K562 (cell line): Measurements from ENCODE around the gene GAPDH. TPM values are rescaled to one million over a fixed set of nuclear protein-coding genes. Genes with fewer than 3 reads are reported as not detected.
A peak's percentile ranks its signal among the peaks of the same experiment; 100 is the strongest.

Source experiments
- BRCA1 ChIP-seq, 2 experiments: fragments of 450-650 bp in 1 of 2; sonication (generic) in 1 of 2; formaldehyde crosslinking in 1 of 2; IDR thresholded peaks; 2 replicates each; pipeline versions ENCODE4 v1.5.0 to v1.6.1; 2017 to 2020; ENCODE audit warnings: mild to moderate bottlenecking in 1 of 2, missing genetic modification reagents in 1 of 2
- CC2D1A ChIP-seq: fragments of 450-650 bp; IDR thresholded peaks from 2 replicates; pipeline ENCODE4 v1.6.1; 2017; ENCODE audit warnings: mild to moderate bottlenecking
- CCNT2 ChIP-seq: IDR thresholded peaks from 2 replicates; pipeline ENCODE4 v1.6.1; 2011; ENCODE audit warnings: borderline replicate concordance, low read depth, mild to moderate bottlenecking, moderate library complexity, mixed read lengths, low read length; ENCODE audit not compliant: insufficient read length; ENCODE audit errors: extremely low read depth
- CREB5 ChIP-seq: fragments of 250-450 bp; sonication (Bioruptor Pico); IDR thresholded peaks from 2 replicates; pipeline ENCODE4 v1.5.0; 2020; ENCODE audit warnings: mild to moderate bottlenecking
- CTCFL ChIP-seq: IDR thresholded peaks from 2 replicates; pipeline ENCODE4 v1.6.1; 2011; ENCODE audit warnings: borderline replicate concordance, low read depth, mild to moderate bottlenecking, moderate library complexity, low read length; ENCODE audit not compliant: insufficient read depth, poor library complexity, severe bottlenecking
- CXXC5 ChIP-seq: fragments of 250-450 bp; sonication (Bioruptor Pico); IDR thresholded peaks from 2 replicates; pipeline ENCODE4 v1.8.0; 2022; ENCODE audit warnings: inconsistent platforms, mild to moderate bottlenecking, moderate library complexity
- FOXK2 ChIP-seq, 2 experiments: fragments of 450-650 bp; IDR thresholded peaks in 1 of 2; conservative IDR thresholded peaks in 1 of 2; 2 replicates each; pipeline ENCODE4 v1.6.1; 2016; ENCODE audit warnings: low read depth in 2 of 2, mild to moderate bottlenecking in 1 of 2
- NCOA6 ChIP-seq: fragments of 450-650 bp; IDR thresholded peaks from 2 replicates; pipeline ENCODE4 v1.6.1; 2017; ENCODE audit warnings: mild to moderate bottlenecking
- NR1H2 ChIP-seq: sonication (generic); formaldehyde crosslinking; IDR thresholded peaks from 2 replicates; pipeline ENCODE4 v1.4.0; 2020; ENCODE audit warnings: mild to moderate bottlenecking, missing genetic modification reagents
- POLR2G ChIP-seq: fragments of 200-400 bp; formaldehyde crosslinking; IDR thresholded peaks from 2 replicates; pipeline ENCODE4 v1.6.1; 2017; ENCODE audit warnings: low read depth, mild to moderate bottlenecking, antibody characterized with exemption, low read length, moderate library complexity
- POU5F1 ChIP-seq: fragments of 150-350 bp; IDR thresholded peaks from 2 replicates; pipeline ENCODE4 v1.6.1; 2014; ENCODE audit warnings: borderline replicate concordance, low read length, low read depth, mild to moderate bottlenecking; ENCODE audit not compliant: partially characterized antibody
- TFAP4 ChIP-seq: sonication (generic); formaldehyde crosslinking; IDR thresholded peaks from 2 replicates; pipeline ENCODE4 v1.8.0; 2022; ENCODE audit warnings: missing genetic modification reagents, mild to moderate bottlenecking, moderate library complexity, borderline replicate concordance
- TRIM25 ChIP-seq: fragments of 450-650 bp; IDR thresholded peaks from 2 replicates; pipeline ENCODE4 v1.7.0; 2016; ENCODE audit warnings: borderline replicate concordance
- WHSC1 ChIP-seq: IDR thresholded peaks from one replicate; pipeline ENCODE4 v1.6.1; 2012; ENCODE audit warnings: low read length, control low read depth, inconsistent platforms
- ZFX ChIP-seq: sonication (generic); formaldehyde crosslinking; IDR thresholded peaks from 2 replicates; pipeline ENCODE4 v1.8.0; 2022; ENCODE audit warnings: mild to moderate bottlenecking, missing genetic modification reagents, moderate library complexity
- ZKSCAN8 ChIP-seq: fragments of 200-800 bp; sonication (Bioruptor generic); IDR thresholded peaks from 2 replicates; pipeline ENCODE4 v1.6.1; 2016; ENCODE audit warnings: missing genetic modification characterization, missing compliant biosample characterization
- ZNF431 ChIP-seq: sonication (generic); formaldehyde crosslinking; IDR thresholded peaks from 2 replicates; pipeline ENCODE4 v1.8.0; 2022; ENCODE audit warnings: mild to moderate bottlenecking, missing genetic modification reagents
- ZNF77 ChIP-seq: fragments of 250-450 bp; sonication (Bioruptor Pico); IDR thresholded peaks from 2 replicates; pipeline ENCODE4 v1.5.0; 2020
- polyA plus RNA-seq, 8 experiments: library from polyadenylated mRNA; depleted of rRNA in 4 of 8; stranded (reverse) in 5 of 8; unstranded in 3 of 8; fragments of >200 nt; fragmentation: Nextera tagmentation in 2 of 8; fragmentation: Illumina TruSeq in 1 of 8; extraction: Ambion mirVana in 2 of 8; extraction: Trizol in 1 of 8; gene quantifications; 2 replicates each; pipeline versions ENCODE4 v1.2.1 to v1.2.3, GENCODE V29; 2011 to 2014; ENCODE audit warnings: inconsistent platforms in 1 of 8, missing spikeins in 1 of 8
- total RNA-seq, 7 experiments: library from RNA; depleted of rRNA in 6 of 7; stranded (reverse); fragments of >200 nt in 6 of 7; fragmentation: Illumina TruSeq in 2 of 7; extraction: Trizol in 2 of 7; gene quantifications; 2 replicates each; pipeline versions ENCODE4 v1.2.1 to v1.2.3, GENCODE V29; 2011 to 2021; ENCODE audit warnings: low replicate concordance in 1 of 7

GAPDH gene
- total and polyA plus RNA-seq, 9 of the 15 experiments (the other 6 are each of a cell fraction or from before 2014, with no cell fraction given): 2,206 to 6,793 (median 4,217) TPM

- TF ChIP-seq FOXK2 (conservative IDR thresholded peaks at IDR 0.05 in 1 of 2, IDR thresholded peaks at IDR 0.05 in 1 of 2; ENCODE audit: low read depth in 2 of 2) (no peak), TRIM25 (no peak), ZNF431 (CRISPR knock-in tag) (no peak), CREB5 (no peak), POU5F1 (no peak), CXXC5 (CRISPR knock-in tag) (peak; percentile 30; the same call in 1 of the 2 replicates), ZFX (no peak), ZNF77 (CRISPR knock-in tag) (no peak), NCOA6 (no peak), TFAP4 (peak; percentile 84), WHSC1 (no peak), BRCA1 (IDR thresholded peaks at IDR 0.05) (no peak), BRCA1 (CRISPR knock-in tag; IDR thresholded peaks at IDR 0.05) (no peak), CTCFL (no peak), POLR2G (peak; percentile 39), CC2D1A (peak; percentile 91; the same call in 1 of the 2 replicates), ZKSCAN8 (CRISPR knock-in tag) (no peak), CCNT2 (no peak), NR1H2 (no peak)
Observed at GRCh38 chr12:6540181-6540877, 6.0 kb downstream of the GAPDH start (continued).
